GOT3 (cell line): ENCODE results near the gene PISD.
"Not testable (repeated sequence)": the region's sequence is repeated elsewhere in the genome, so short reads cannot be mapped to it uniquely, and the experiment has no call there.

ENCODE experiments used
- DNase-seq: peaks from one replicate; lab custom pipeline; 2025; ENCODE audit warnings: mixed read lengths; lab: John Stamatoyannopoulos, UW

The PISD gene

GRCh38 chr22:31661851-31662667 lies at the start of gene PISD:
Gene PISD (minus strand): TSS chr22:31662215. CDS start chr22:31662208, 7 bp downstream.
- peak; percentile 88 for DNase-seq

GRCh38 chr22:31711226-31711625 lies 49.2 kb upstream of the PISD start:
- DNase-seq: not testable (repeated sequence)

- DNase-seq: no peak
Measured at GRCh38 chr22:31707519-31707918, 45.5 kb upstream of the PISD start.

- DNase-seq: no peak
Measured at GRCh38 chr22:31695423-31695822, 33.4 kb upstream of the PISD start.

GRCh38 chr22:31694046-31694445 lies 32.0 kb upstream of the PISD start:
- DNase-seq: not testable (repeated sequence)

GRCh38 chr22:31692186-31692886 lies 30.3 kb upstream of the PISD start:
- DNase-seq: no peak

- DNase-seq: no peak
Measured at GRCh38 chr22:31691408-31691807, 29.4 kb upstream of the PISD start.

- no peak for DNase-seq
Measured at GRCh38 chr22:31683181-31684105, 21.4 kb upstream of the PISD start.

GRCh38 chr22:31682751-31683150 lies 20.7 kb upstream of the PISD start:
- DNase-seq: no peak

GRCh38 chr22:31681349-31682345 lies 19.6 kb upstream of the PISD start:
- DNase-seq: no peak

- no peak for DNase-seq
Measured at GRCh38 chr22:31680861-31681341, 18.9 kb upstream of the PISD start.

- DNase-seq: no peak
Measured at GRCh38 chr22:31678748-31679147, 16.7 kb upstream of the PISD start.

GRCh38 chr22:31676700-31677099 lies 14.7 kb upstream of the PISD start:
- DNase-seq: peak; percentile 47

GRCh38 chr22:31674219-31674618 lies 12.2 kb upstream of the PISD start:
- not testable (repeated sequence) for DNase-seq

- DNase-seq: not testable (repeated sequence)
Measured at GRCh38 chr22:31668849-31669248, 6.8 kb upstream of the PISD start.

- DNase-seq: no peak
Measured at GRCh38 chr22:31662668-31663037, 638 bp upstream of the PISD start.

GRCh38 chr22:31660860-31661341 lies 1.1 kb downstream of the PISD start:
- DNase-seq: not testable (repeated sequence)

- no peak for DNase-seq
Measured at GRCh38 chr22:31659246-31659645, 2.8 kb downstream of the PISD start.

- no peak for DNase-seq
Measured at GRCh38 chr22:31654408-31654807, 7.6 kb downstream of the PISD start.

- no peak for DNase-seq
Measured at GRCh38 chr22:31653944-31654343, 8.1 kb downstream of the PISD start.
